C4-2B (cell line): Measurements from ENCODE around the gene EFNB2.

Source experiments
- ZFX ChIP-seq: fragments of 450-650 bp; IDR thresholded peaks from 2 replicates; pipeline ENCODE4 v1.6.1; 2017
- TF ChIP-seq, protein P1 (sequence below): fragments of 450-650 bp; conservative IDR thresholded peaks from 2 replicates; pipeline ENCODE4 v1.5.1; 2017; ENCODE audit warnings: mild to moderate bottlenecking

DNA sequence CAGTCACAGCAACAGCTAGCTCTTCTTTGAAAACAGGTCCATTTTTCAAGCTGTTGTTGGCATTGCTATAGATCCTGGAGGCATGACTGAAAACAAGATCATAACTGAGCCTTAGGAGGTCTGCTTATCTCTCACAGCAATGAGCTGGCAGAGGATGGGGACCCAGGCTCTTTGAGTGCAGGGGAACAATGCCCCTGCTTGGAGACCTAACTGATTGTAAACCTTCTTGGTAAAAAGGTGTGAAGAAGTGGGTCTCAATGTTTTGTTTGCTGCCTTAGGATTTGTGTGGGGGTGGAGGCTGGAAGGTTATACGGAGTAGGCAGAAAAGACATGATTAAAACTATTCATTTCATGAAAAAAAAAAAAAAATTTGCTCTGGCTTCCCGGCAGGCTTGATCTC is 94.6 kb downstream of the EFNB2 start:
- TF ChIP-seq, protein P1, sequence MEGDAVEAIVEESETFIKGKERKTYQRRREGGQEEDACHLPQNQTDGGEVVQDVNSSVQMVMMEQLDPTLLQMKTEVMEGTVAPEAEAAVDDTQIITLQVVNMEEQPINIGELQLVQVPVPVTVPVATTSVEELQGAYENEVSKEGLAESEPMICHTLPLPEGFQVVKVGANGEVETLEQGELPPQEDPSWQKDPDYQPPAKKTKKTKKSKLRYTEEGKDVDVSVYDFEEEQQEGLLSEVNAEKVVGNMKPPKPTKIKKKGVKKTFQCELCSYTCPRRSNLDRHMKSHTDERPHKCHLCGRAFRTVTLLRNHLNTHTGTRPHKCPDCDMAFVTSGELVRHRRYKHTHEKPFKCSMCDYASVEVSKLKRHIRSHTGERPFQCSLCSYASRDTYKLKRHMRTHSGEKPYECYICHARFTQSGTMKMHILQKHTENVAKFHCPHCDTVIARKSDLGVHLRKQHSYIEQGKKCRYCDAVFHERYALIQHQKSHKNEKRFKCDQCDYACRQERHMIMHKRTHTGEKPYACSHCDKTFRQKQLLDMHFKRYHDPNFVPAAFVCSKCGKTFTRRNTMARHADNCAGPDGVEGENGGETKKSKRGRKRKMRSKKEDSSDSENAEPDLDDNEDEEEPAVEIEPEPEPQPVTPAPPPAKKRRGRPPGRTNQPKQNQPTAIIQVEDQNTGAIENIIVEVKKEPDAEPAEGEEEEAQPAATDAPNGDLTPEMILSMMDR: no peak
- no peak for TF ChIP-seq ZFX
